NCI-H82 (cell line): ENCODE measurements around the gene MAP1LC3B.

Experiments used
- DNase-seq: peaks from one replicate; lab custom pipeline; 2025; lab: John Stamatoyannopoulos, UW

The MAP1LC3B gene

GRCh38 chr16:87391950-87392820, at the start of gene MAP1LC3B:
MAP1LC3B (plus strand) TSS chr16:87392336; CDS start chr16:87392428, 92 bp downstream.
- peak; percentile 95 for DNase-seq

- DNase-seq, result no peak
Measured at GRCh38 chr16:87342504-87342903, 49.6 kb upstream of the MAP1LC3B start.

GRCh38 chr16:87342978-87343752, 49.0 kb upstream of the MAP1LC3B start:
- no peak for DNase-seq

GRCh38 chr16:87343753-87344050, 48.4 kb upstream of the MAP1LC3B start:
- no peak for DNase-seq

- DNase-seq, result no peak
Measured at GRCh38 chr16:87344165-87344930, 47.8 kb upstream of the MAP1LC3B start.

GRCh38 chr16:87344931-87345631, 47.1 kb upstream of the MAP1LC3B start:
- DNase-seq, result no peak

- no peak for DNase-seq
Measured at GRCh38 chr16:87345726-87346424, 46.3 kb upstream of the MAP1LC3B start.

- no peak for DNase-seq
Measured at GRCh38 chr16:87346517-87347060, 45.5 kb upstream of the MAP1LC3B start.

GRCh38 chr16:87347932-87348615, 44.1 kb upstream of the MAP1LC3B start:
- no peak for DNase-seq

- DNase-seq, result no peak
Measured at GRCh38 chr16:87348616-87349157, 43.4 kb upstream of the MAP1LC3B start.

- DNase-seq, result no peak
Measured at GRCh38 chr16:87350031-87350430, 42.1 kb upstream of the MAP1LC3B start.

- DNase-seq, result peak; percentile 50
Measured at GRCh38 chr16:87350681-87351319, 41.3 kb upstream of the MAP1LC3B start.

- DNase-seq, result peak; percentile 92
Measured at GRCh38 chr16:87351320-87351698, 40.8 kb upstream of the MAP1LC3B start.

GRCh38 chr16:87352818-87353217, 39.3 kb upstream of the MAP1LC3B start:
- DNase-seq, result peak; percentile 81

- DNase-seq, result peak; percentile 33
Measured at GRCh38 chr16:87353613-87354012, 38.5 kb upstream of the MAP1LC3B start.

- DNase-seq, result no peak
Measured at GRCh38 chr16:87356491-87356853, 35.7 kb upstream of the MAP1LC3B start.

- no peak for DNase-seq
Measured at GRCh38 chr16:87358250-87358649, 33.9 kb upstream of the MAP1LC3B start.

GRCh38 chr16:87358696-87359095, 33.4 kb upstream of the MAP1LC3B start:
- peak; percentile 68 for DNase-seq

- DNase-seq, result no peak
Measured at GRCh38 chr16:87359121-87359520, 33.0 kb upstream of the MAP1LC3B start.
